ENCODE data around the gene MTF2.
"Not testable (repeated sequence)": the region's sequence is repeated elsewhere in the genome, so short reads cannot be mapped to it uniquely, and the experiment has no call there.

The MTF2 gene

DNA sequence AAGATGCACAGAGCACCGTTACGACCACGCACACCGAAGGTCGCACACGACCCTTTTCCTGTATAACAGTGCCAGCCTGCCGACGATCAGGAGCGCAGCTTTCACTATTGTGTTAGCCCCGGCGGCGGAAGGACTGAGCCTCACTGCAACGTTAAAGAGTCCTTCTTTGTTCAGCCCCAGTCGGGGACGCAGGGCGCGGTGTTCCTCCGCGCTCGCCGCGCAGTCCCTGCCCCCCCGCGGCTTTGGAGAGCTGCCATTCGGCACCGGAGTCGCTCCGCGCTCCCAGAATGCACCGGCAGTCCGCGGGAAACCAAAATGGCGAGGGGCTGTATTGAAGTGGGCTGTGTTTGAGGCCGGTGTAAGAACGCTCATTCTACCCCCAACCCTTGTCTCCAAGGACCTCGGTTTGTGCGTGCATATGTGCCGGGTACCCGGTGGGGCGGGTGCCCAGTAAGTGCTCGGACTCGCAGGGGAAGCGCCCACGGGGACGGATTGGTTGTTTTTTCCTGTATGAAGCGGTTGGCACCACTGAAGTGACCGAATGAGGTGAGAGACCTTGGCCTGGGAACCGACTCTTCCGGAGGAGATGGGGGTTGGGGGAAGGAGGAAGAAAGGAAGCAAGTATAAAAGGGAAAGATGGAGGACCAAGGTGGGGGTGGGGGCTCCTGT, at the start of gene MTF2:
Gene MTF2 (plus strand): TSS at position 298 of the 669 bp plus-strand sequence. CDS start 244 bp downstream, at position 542.
- Mint-ChIP-seq H3K4me1 (peaks cover 25% of the 10 kb centered on the region), H3K27me3 (no peaks in the 10 kb centered on the region), H3K9me3 (no peaks in the 10 kb centered on the region), H3K27ac (peak within 1 kb of the TSS; percentile 91), H3K36me3 (peaks cover 7% of the 10 kb centered on the region), H3K4me3 (peak within 1 kb of the TSS; percentile 89)
- DNase-seq (ENCODE audit: low spot score in 2 of 2) = peak; percentile 86 to 87
- ATAC-seq (ENCODE audit: low read depth) = peak; percentile 87

DNA sequence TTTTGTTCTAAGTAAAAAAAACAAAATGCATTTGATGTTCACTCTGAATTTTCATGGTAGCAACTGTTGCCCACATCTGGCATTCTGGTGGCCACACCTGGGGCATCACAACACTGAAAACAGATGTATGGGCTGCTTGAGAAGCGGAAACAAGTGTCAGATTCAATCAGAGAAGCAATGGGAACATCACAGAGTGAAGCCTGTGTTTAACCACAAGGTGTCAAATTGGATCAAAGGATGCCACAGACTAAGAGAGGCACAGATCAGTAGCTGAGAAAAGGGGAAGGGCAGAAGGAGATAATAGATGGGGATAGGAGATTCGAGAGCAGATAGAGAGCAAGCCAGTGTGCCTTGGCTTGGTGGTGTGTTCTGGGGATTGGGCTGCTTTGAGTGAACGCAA, 49.8 kb upstream of the MTF2 start:
- Mint-ChIP-seq H3K27ac (no peak overlapping the region), H3K9me3 (no peaks in the 10 kb centered on the region), H3K36me3 (no peaks in the 10 kb centered on the region), H3K4me1 (peaks cover 13% of the 10 kb centered on the region), H3K4me3 (no peak overlapping the region), H3K27me3 (peaks cover 5% of the 10 kb centered on the region)
- DNase-seq (ENCODE audit: low spot score in 2 of 2) (no peak), ATAC-seq (ENCODE audit: low read depth) (no peak)

DNA sequence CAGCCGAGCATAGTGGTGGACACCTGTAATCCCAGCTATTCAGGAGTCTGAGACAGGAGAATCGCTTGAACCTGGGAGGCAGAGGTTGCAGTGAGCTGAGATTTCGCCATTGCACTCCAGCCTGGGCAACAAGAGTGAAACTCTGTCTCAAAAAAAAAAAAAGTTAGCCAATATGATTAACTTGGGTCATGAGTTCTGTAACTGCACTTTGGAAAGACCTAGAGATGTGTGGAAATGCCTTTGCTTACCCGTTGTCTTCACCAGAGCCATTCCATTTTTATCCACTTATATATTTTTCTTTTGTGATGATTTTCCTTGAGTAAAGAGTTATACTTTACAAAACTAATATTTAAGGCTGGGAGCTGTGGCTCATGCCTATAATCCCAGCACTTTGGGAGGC, 48.9 kb upstream of the MTF2 start:
- not testable (repeated sequence) for DNase-seq (ENCODE audit: low spot score in 2 of 2); H3K4me3 Mint-ChIP-seq; H3K27me3 Mint-ChIP-seq; H3K9me3 Mint-ChIP-seq; ATAC-seq (ENCODE audit: low read depth); H3K36me3 Mint-ChIP-seq; H3K27ac Mint-ChIP-seq
- peaks cover 13% of the 10 kb centered on the region for H3K4me1 Mint-ChIP-seq

DNA sequence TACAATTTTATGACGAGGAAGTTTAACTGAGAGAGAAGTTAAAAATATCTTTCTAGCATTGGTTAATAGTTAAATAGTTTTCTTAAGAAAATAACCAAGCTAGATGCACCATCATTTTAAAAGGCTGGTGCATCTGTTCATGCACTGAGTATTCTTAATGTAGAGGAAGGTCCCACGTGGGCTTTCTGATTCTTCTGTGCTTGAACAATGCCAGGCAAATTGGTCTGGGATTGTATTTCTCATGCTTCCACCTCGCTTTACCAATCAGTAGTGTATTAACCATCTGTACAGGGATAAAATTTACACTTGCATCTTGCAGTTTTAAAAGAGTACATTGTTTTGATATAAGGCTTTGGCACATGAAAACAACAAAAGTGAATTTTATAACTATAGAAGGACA, 47.4 kb upstream of the MTF2 start:
- peaks cover 13% of the 10 kb centered on the region for H3K4me1 Mint-ChIP-seq
- H3K4me3 Mint-ChIP-seq = no peak overlapping the region
- no peak overlapping the region for H3K27ac Mint-ChIP-seq
- peaks cover 5% of the 10 kb centered on the region for H3K27me3 Mint-ChIP-seq
- no peak for ATAC-seq (ENCODE audit: low read depth)
- H3K9me3 Mint-ChIP-seq = no peaks in the 10 kb centered on the region
- no peaks in the 10 kb centered on the region for H3K36me3 Mint-ChIP-seq
- DNase-seq (ENCODE audit: low spot score in 2 of 2) = no peak

DNA sequence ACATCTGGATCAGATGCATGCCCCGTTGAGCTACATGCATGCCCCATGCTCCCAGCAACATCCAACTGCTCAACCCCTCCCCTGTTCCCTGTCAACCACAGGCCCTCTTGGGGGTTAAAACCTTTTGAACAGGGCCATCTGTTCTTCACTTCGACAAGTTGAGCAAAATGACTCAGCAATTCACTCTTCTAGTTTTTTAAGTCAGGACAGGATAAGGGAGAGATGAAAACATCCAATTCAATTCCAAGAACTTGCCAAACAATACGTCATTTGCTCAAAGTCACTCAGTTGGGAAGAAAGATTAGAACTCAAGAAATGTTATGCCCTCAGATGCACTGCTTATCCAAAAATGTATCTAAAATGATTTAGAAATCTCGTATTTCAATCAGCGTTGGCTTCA, 46.1 kb upstream of the MTF2 start:
- Mint-ChIP-seq H3K36me3 (no peaks in the 10 kb centered on the region), H3K9me3 (no peaks in the 10 kb centered on the region), H3K4me3 (no peak overlapping the region), H3K27me3 (peaks cover under 1% of the 10 kb centered on the region), H3K4me1 (peaks cover 15% of the 10 kb centered on the region), H3K27ac (no peak overlapping the region)
- ATAC-seq (ENCODE audit: low read depth) (no peak), DNase-seq (ENCODE audit: low spot score in 2 of 2) (no peak)

DNA sequence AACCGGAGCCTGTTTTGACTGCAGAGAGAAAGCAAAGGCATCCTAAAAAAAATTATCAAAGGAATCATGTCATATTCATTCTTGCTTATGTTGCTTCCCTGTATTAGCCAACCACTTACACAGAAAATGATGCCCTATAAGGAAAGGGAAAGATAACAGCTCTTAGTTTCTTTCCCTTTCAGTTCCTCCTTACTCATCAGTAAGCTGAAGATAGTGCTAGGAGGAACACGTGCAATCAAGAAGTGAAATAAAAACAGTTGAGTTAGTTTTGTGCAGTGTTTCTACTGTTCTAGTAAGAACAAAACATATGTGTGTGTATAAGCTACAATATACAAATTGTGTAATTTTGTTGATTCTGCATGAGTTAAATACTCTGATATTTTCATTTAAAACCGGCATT, 45.3 kb upstream of the MTF2 start:
- no peaks in the 10 kb centered on the region for H3K27me3 Mint-ChIP-seq
- no peaks in the 10 kb centered on the region for H3K36me3 Mint-ChIP-seq
- peak overlapping the region; percentile 11 for H3K4me3 Mint-ChIP-seq
- peak; percentile 99 for ATAC-seq (ENCODE audit: low read depth)
- no peaks in the 10 kb centered on the region for H3K9me3 Mint-ChIP-seq
- no peak overlapping the region for H3K27ac Mint-ChIP-seq
- peaks cover 15% of the 10 kb centered on the region for H3K4me1 Mint-ChIP-seq
- DNase-seq (ENCODE audit: low spot score in 2 of 2) = peak in 1 of 2 donors; percentile 30

DNA sequence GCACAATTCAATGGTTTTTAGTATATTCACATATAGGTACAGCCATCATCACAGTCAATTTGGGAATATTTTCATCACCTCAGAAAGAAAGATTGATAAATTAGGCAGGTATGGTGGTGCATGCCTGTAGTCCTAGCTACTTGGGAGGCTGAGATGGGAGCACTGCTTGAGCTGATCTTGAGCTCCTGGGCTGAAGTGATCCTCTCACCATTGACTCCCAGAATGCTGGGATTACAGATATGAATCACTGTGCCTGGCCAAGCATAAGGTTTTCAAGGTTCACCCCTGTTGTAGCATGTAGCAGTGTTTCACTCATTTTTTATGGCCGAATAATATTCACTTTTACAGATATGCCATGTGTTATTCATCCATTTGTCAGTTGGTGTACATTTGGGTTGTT, 44.7 kb upstream of the MTF2 start:
- H3K4me1 Mint-ChIP-seq = peaks cover 12% of the 10 kb centered on the region
- H3K27ac Mint-ChIP-seq = no peak overlapping the region
- ATAC-seq (ENCODE audit: low read depth) = no peak
- H3K27me3 Mint-ChIP-seq = no peaks in the 10 kb centered on the region
- H3K9me3 Mint-ChIP-seq = no peaks in the 10 kb centered on the region
- no peak for DNase-seq (ENCODE audit: low spot score in 2 of 2)
- no peak overlapping the region for H3K4me3 Mint-ChIP-seq
- no peaks in the 10 kb centered on the region for H3K36me3 Mint-ChIP-seq

DNA sequence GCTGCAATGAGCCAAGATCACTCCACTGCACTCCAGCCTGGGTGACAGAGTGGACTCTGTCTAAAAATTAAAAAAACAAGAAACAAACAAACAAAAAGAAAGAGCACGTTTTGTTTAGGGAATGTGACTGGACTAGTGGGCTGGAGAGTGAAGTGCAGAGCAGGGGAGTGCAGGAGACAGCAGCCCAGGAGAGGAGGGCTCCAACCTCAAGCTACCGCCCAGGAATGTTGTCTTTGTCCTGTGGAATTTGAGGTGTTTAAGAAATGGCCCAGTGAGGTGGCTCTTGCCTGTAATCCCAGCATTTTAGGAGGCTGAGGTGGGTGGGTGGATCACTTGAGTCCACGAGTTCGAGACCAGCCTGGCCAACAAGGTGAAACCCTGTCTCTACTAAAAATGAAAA, 42.4 kb upstream of the MTF2 start:
- Mint-ChIP-seq H3K4me1 (peaks cover 12% of the 10 kb centered on the region), H3K27me3 (no peaks in the 10 kb centered on the region), H3K4me3 (no peak overlapping the region), H3K36me3 (no peaks in the 10 kb centered on the region), H3K9me3 (no peaks in the 10 kb centered on the region), H3K27ac (no peak overlapping the region)
- ATAC-seq (ENCODE audit: low read depth) (no peak), DNase-seq (ENCODE audit: low spot score in 2 of 2) (no peak)

DNA sequence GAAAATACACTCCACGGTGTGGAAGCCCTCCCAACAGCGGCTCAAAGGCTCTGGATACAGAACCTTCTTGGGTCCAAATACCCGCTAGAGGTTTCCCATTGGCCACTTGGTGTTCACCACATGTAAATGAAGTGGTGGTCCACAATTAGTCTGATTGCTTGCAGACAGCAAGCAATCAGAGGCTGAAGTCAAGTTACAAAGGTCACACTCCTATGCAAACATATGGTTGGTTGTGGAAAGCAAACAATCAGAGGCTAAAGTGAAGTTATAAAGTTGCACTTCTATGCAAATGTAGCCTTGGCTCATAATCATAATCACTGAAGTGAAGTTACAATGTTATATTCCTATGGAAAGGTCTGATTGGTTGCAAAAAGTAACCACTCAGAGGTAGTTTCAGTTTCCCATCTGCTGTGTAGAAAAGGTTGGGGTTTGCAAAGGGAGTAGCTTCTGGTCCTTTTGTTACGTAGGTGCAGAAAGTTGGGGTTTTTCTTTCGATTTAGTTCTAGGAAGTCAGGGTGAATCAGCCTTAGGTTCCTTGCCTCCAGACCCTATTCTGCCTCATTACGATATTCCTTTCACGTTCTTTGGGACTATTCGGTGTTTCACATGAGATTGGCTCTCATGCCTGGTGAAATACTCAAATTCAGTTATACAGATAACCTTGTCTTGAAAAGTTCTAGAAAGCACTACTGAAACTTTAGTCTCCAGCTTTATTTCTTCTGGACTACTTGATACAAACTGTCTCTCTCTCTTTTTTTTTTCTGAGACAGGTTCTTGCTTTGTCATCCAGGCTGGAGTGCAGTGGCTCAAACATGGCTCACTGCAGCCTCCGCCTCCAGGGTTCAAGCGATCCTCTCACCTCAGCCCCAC, 36.7 kb upstream of the MTF2 start:
- DNase-seq (ENCODE audit: low spot score in 2 of 2) = peak in 1 of 2 donors; percentile 60

DNA sequence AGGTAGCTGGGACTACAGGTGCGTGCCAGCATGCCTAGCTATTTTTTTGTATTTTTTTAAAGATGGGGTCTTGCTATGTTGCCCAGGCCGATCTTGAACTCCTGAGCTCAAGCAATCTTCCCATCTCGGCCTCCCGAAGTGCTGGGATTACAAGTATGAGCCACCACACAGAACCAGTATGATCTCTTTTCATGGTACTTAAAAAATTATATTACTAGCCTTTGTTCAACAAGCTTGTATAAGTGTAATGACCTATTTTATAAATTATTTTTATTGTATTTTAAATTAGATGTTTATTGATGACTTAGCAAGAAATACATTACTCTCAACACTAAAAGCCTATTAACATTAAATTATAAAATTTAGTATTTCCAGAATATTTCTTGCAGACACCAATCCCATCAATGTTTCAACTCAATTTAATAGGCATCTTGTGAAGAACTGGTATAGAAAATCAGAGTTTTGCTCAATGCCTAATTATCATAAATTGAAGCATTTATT, 36.0 kb upstream of the MTF2 start:
- no peaks in the 10 kb centered on the region for H3K27me3 Mint-ChIP-seq
- DNase-seq (ENCODE audit: low spot score in 2 of 2) = no peak
- H3K4me1 Mint-ChIP-seq = peaks cover 3% of the 10 kb centered on the region
- peak overlapping the region; percentile 80 for H3K4me3 Mint-ChIP-seq
- H3K36me3 Mint-ChIP-seq = no peaks in the 10 kb centered on the region
- H3K27ac Mint-ChIP-seq = peak overlapping the region; percentile 92
- no peak for ATAC-seq (ENCODE audit: low read depth)
- no peaks in the 10 kb centered on the region for H3K9me3 Mint-ChIP-seq

More for the DNA sequence above, 36.7 kb upstream of the MTF2 start:
- Mint-ChIP-seq H3K4me1 (peaks cover 4% of the 10 kb centered on the region), H3K27me3 (no peaks in the 10 kb centered on the region), H3K27ac (peak overlapping the region; percentile 92), H3K9me3 (no peaks in the 10 kb centered on the region), H3K36me3 (no peaks in the 10 kb centered on the region), H3K4me3 (peak overlapping the region; percentile 80)
- peak; percentile 96 for ATAC-seq (ENCODE audit: low read depth)

DNA sequence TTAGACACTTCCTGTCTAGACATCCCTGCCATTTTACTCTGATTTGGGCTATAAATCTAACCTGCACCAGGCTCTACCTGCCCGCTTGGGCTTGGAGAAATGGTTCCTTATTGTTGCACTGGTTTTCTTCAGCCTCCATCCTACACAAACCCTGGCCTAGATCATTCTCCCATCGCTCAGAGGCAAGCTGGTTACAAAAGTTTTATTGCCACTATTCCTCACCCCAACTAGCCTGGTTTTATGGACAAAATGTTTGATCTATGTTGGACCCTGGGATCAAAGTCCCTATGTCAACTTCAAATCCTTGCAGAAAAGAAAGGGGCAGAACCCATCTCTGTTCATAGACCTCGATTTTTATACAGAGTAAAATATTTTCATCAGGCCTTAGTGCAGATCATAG, 31.5 kb upstream of the MTF2 start:
- Mint-ChIP-seq H3K27me3 (no peaks in the 10 kb centered on the region), H3K4me1 (no peaks in the 10 kb centered on the region), H3K9me3 (no peaks in the 10 kb centered on the region), H3K27ac (no peak overlapping the region), H3K36me3 (no peaks in the 10 kb centered on the region), H3K4me3 (no peak overlapping the region)
- no peak for ATAC-seq (ENCODE audit: low read depth)
- DNase-seq (ENCODE audit: low spot score in 2 of 2) = no peak

DNA sequence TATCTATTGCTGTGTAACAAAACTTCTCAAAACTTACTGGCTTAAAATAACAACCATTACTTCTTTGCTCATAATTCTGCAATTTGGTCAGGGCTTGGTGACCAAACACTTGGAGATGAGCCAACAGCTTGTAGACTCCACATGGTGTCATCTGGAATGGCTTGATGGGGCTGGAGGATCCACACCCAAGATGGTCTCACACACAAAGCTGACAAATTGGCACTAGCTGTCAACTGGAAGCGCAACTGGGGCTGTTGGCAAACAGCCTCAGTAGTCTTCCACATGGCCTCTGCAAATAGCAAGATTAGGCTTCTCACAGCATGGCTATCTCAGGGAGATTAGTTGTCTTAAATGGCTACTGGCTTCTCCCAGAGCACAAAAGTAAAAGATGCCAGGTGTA, 27.1 kb upstream of the MTF2 start:
- H3K4me3 Mint-ChIP-seq = no peak overlapping the region
- peaks cover 2% of the 10 kb centered on the region for H3K4me1 Mint-ChIP-seq
- H3K36me3 Mint-ChIP-seq = no peaks in the 10 kb centered on the region
- no peaks in the 10 kb centered on the region for H3K9me3 Mint-ChIP-seq
- no peaks in the 10 kb centered on the region for H3K27me3 Mint-ChIP-seq
- no peak for DNase-seq (ENCODE audit: low spot score in 2 of 2)
- no peak overlapping the region for H3K27ac Mint-ChIP-seq
- ATAC-seq (ENCODE audit: low read depth) = no peak

DNA sequence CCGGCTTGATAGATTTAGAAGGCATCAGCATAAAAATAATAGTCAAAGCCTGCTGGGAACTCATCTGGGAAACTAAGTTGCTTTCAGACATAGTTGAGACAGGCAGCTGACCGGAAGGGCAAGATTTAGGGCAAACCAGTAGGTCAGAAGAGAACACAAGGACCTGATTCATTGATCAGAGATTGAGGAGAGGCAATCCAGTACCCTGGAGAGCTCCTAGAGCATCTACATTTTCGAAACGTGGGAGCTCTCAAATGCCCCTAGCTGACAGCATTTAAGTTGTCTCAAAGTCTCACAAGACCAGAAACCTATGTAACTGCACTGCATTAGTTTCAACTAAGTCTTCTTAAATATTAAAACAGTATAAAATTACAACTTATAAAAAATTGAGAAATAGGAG, 22.9 kb upstream of the MTF2 start:
- DNase-seq (ENCODE audit: low spot score in 2 of 2) = no peak
- no peaks in the 10 kb centered on the region for H3K9me3 Mint-ChIP-seq
- no peak overlapping the region for H3K4me3 Mint-ChIP-seq
- no peak overlapping the region for H3K27ac Mint-ChIP-seq
- no peaks in the 10 kb centered on the region for H3K36me3 Mint-ChIP-seq
- H3K27me3 Mint-ChIP-seq = peaks cover 8% of the 10 kb centered on the region
- peaks cover 2% of the 10 kb centered on the region for H3K4me1 Mint-ChIP-seq
- ATAC-seq (ENCODE audit: low read depth) = no peak

DNA sequence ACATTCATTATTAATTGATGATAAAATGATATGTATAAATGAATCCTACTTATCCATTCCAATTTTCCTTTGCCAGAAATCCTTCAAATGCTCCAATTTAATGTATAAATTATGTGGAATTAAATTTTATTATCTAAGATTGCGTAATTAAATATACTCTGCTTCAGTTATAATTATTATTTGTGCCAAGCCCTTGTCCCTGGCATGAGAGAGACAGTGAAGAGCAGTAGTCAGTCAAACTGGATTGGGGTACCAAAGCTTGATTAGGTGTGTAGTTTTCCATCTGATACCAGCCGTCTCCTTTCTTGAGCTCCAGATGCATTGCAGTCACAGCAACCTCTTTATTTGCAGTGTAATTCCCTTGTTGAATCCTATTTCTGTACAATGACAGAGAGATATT, 22.4 kb upstream of the MTF2 start:
- peaks cover 2% of the 10 kb centered on the region for H3K4me1 Mint-ChIP-seq

More for the DNA sequence above, 22.4 kb upstream of the MTF2 start:
- Mint-ChIP-seq H3K36me3 (no peaks in the 10 kb centered on the region), H3K4me3 (no peak overlapping the region), H3K27ac (no peak overlapping the region), H3K27me3 (peaks cover 9% of the 10 kb centered on the region), H3K9me3 (no peaks in the 10 kb centered on the region)
- no peak for DNase-seq (ENCODE audit: low spot score in 2 of 2)
- ATAC-seq (ENCODE audit: low read depth) = no peak
